Endodermal cell (in vitro differentiated cells): ENCODE data around the gene PAXX. TPM values are rescaled to one million over a fixed set of nuclear protein-coding genes. Genes with fewer than 3 reads are reported as not detected.

Source experiments
- DNase-seq: peaks from one replicate; pipeline ENCODE4 v3.0.0-alpha.2; 2017
- H3K27ac ChIP-seq: 2 replicates; pipeline ENCODE4 v1.5.1; 2013; ENCODE audit warnings: mild to moderate bottlenecking, low read depth, low read length, moderate library complexity
- H3K27me3 ChIP-seq: 2 replicates; pipeline ENCODE4 v1.6.1; 2013; ENCODE audit warnings: mild to moderate bottlenecking, low read length, moderate library complexity; ENCODE audit not compliant: insufficient read depth, control insufficient read depth, poor library complexity, severe bottlenecking
- H3K36me3 ChIP-seq: 2 replicates; pipeline ENCODE4 v1.7.0; 2013; ENCODE audit warnings: mild to moderate bottlenecking, low read length, moderate library complexity; ENCODE audit not compliant: control insufficient read depth, insufficient read depth
- H3K4me1 ChIP-seq: one replicate; pipeline ENCODE4 v1.7.0; 2013; ENCODE audit warnings: low read length; ENCODE audit not compliant: control insufficient read depth, insufficient read depth
- H3K4me3 ChIP-seq: 2 replicates; pipeline ENCODE4 v1.5.1; 2013; ENCODE audit warnings: mild to moderate bottlenecking, low read length, moderate library complexity
- H3K9ac ChIP-seq: 2 replicates; pipeline ENCODE4 v1.6.1; 2013; ENCODE audit warnings: mild to moderate bottlenecking, low read length, moderate library complexity; ENCODE audit not compliant: poor library complexity, severe bottlenecking; ENCODE audit errors: extremely low read depth
- H3K9me3 ChIP-seq: 2 replicates; pipeline ENCODE4 v1.6.1; 2013; ENCODE audit warnings: mild to moderate bottlenecking, low read length, moderate library complexity; ENCODE audit not compliant: control insufficient read depth
- H3K27ac Mint-ChIP-seq: 2 replicates; pipeline ENCODE4 v1.8.0; 2020; ENCODE audit warnings: mixed read lengths
- H3K27me3 Mint-ChIP-seq: 2 replicates; pipeline ENCODE4 v1.8.0; 2021; ENCODE audit warnings: mild to moderate bottlenecking, mixed read lengths; ENCODE audit not compliant: insufficient read depth
- H3K36me3 Mint-ChIP-seq: 2 replicates; pipeline ENCODE4 v1.8.0; 2020; ENCODE audit warnings: low read depth, mixed read lengths
- H3K4me1 Mint-ChIP-seq: 2 replicates; pipeline ENCODE4 v1.8.0; 2020; ENCODE audit warnings: mixed read lengths
- H3K4me3 Mint-ChIP-seq: 2 replicates; pipeline ENCODE4 v1.8.0; 2020; ENCODE audit warnings: mild to moderate bottlenecking, moderate library complexity, mixed read lengths
- H3K9me3 Mint-ChIP-seq: 2 replicates; pipeline ENCODE4 v1.8.0; 2020; ENCODE audit warnings: mild to moderate bottlenecking, mixed read lengths
- CTCF ChIP-seq: fragments of 200-600 bp; sonication (generic); conservative IDR thresholded peaks from 2 replicates; pipeline ENCODE4 v1.5.0; 2021; ENCODE audit warnings: antibody characterized with exemption, mild to moderate bottlenecking
- WGBS, 2 experiments: methylation state at CpG; one replicate each; pipeline versions ENCODE4 v1.1.5 to v1.1.7; 2013; ENCODE audit warnings: missing lambda C conversion rate in 2 of 2, mixed read lengths in 1 of 2; ENCODE audit not compliant: insufficient coverage in 1 of 2, insufficient read length in 1 of 2; 5-methylcytosine and 5-hydroxymethylcytosine counted together
- total RNA-seq, 2 donors: library from RNA; stranded (reverse); fragmentation: NEBNext Ultra II Directional in 1 of 2; extraction: Animal tissue kit (Norgen Biotek cat#: 25700) in 1 of 2; gene quantifications; 2 replicates in 1 of 2; 3 replicates in 1 of 2; pipeline ENCODE4 v1.2.1, GENCODE V29; 2021

The PAXX gene
- total RNA-seq, 2 donors from 2014 or later = 58.3 to 66.7 TPM

GRCh38 chr9:136995362-136995761 lies 3.1 kb downstream of the PAXX start:
- no peak for DNase-seq
- peaks cover 12% of the 10 kb centered on the region for H3K9me3 ChIP-seq
- no peak overlapping the region for H3K9ac ChIP-seq
- H3K4me1 ChIP-seq = peaks cover 4% of the 10 kb centered on the region
- no peaks in the 10 kb centered on the region for H3K27me3 ChIP-seq
- peaks cover 4% of the 10 kb centered on the region for H3K36me3 Mint-ChIP-seq
- H3K27ac ChIP-seq = no peak overlapping the region
- H3K4me3 ChIP-seq = no peak overlapping the region
- peaks cover 13% of the 10 kb centered on the region for H3K9me3 Mint-ChIP-seq
- peaks cover 9% of the 10 kb centered on the region for H3K36me3 ChIP-seq
- H3K4me3 Mint-ChIP-seq = no peak overlapping the region
- no peaks in the 10 kb centered on the region for H3K4me1 Mint-ChIP-seq
- no peak for TF ChIP-seq CTCF
- H3K27me3 Mint-ChIP-seq = peaks cover 11% of the 10 kb centered on the region
- H3K27ac Mint-ChIP-seq = no peak overlapping the region
- WGBS, 2 experiments = 91 to 97% methylated on average over 23 to 30 of the region's 30 CpGs

GRCh38 chr9:136995772-136996311 lies 3.6 kb downstream of the PAXX start:
- no peaks in the 10 kb centered on the region for H3K4me1 Mint-ChIP-seq
- Histone ChIP-seq H3K9me3 (peaks cover 7% of the 10 kb centered on the region), H3K4me3 (no peak overlapping the region), H3K9ac (no peak overlapping the region), H3K27ac (no peak overlapping the region), H3K27me3 (no peaks in the 10 kb centered on the region), H3K36me3 (peaks cover 9% of the 10 kb centered on the region), H3K4me1 (peaks cover 4% of the 10 kb centered on the region)
- TF ChIP-seq CTCF = no peak
- no peak overlapping the region for H3K27ac Mint-ChIP-seq
- DNase-seq = no peak
- H3K4me3 Mint-ChIP-seq = no peak overlapping the region
- H3K27me3 Mint-ChIP-seq = peaks cover 9% of the 10 kb centered on the region
- WGBS, 2 experiments = 92 to 94% methylated on average over 6 to 12 of the region's 12 CpGs
- peaks cover 8% of the 10 kb centered on the region for H3K9me3 Mint-ChIP-seq
- H3K36me3 Mint-ChIP-seq = peaks cover 4% of the 10 kb centered on the region

- Histone ChIP-seq H3K27me3 (no peaks in the 10 kb centered on the region), H3K9ac (no peak within 1 kb of the TSS), H3K4me3 (no peak within 1 kb of the TSS), H3K36me3 (peaks cover 9% of the 10 kb centered on the region), H3K27ac (no peak within 1 kb of the TSS), H3K4me1 (peaks cover 4% of the 10 kb centered on the region), H3K9me3 (no peaks in the 10 kb centered on the region)
- H3K4me1 Mint-ChIP-seq = no peaks in the 10 kb centered on the region
- DNase-seq = peak; percentile 85
- no peak within 1 kb of the TSS for H3K27ac Mint-ChIP-seq
- H3K4me3 Mint-ChIP-seq = peak within 1 kb of the TSS; percentile 37
- no peak for TF ChIP-seq CTCF
- peaks cover 5% of the 10 kb centered on the region for H3K27me3 Mint-ChIP-seq
- WGBS, 2 experiments = 45 to 66% methylated on average over 17 to 35 of the region's 35 CpGs
- peaks cover 4% of the 10 kb centered on the region for H3K36me3 Mint-ChIP-seq
- H3K9me3 Mint-ChIP-seq = peaks cover under 1% of the 10 kb centered on the region
Measured at GRCh38 chr9:136996361-136997292, 4.4 kb downstream of the PAXX start, which contains the start of gene CLIC3. CLIC3 (minus strand) TSS chr9:136996568; CDS start chr9:136996543, 25 bp downstream.
